PC-3 (cell line): ENCODE measurements around the gene MYMK.

Experiments used
- CTCF ChIP-seq: fragments of 300-600 bp; sonication (generic); conservative IDR thresholded peaks from 2 replicates; pipeline ENCODE4 v1.5.1; 2017; ENCODE audit warnings: antibody characterized with exemption, low read depth, mild to moderate bottlenecking, low read length
- EZH2 ChIP-seq: fragments of 300-600 bp; sonication (generic); IDR thresholded peaks from one replicate; pipeline ENCODE4 v1.6.1; 2017; ENCODE audit warnings: antibody characterized with exemption, mild to moderate bottlenecking, low read length; ENCODE audit not compliant: unreplicated experiment
- EZH2phosphoT487 ChIP-seq: fragments of 300-600 bp; sonication (generic); IDR thresholded peaks from 2 replicates; pipeline ENCODE4 v1.6.1; 2018; ENCODE audit warnings: mild to moderate bottlenecking, antibody characterized with exemption, low read length, borderline replicate concordance

- TF ChIP-seq EZH2 (no peak), CTCF (no peak), EZH2phosphoT487 (no peak)
These were observed 54.3 kb downstream of the MYMK start for GRCh38 chr9:133470427-133470924.
